Measurements from ENCODE around the gene DTNA.

Gene DTNA

GRCh38 chr18:34742891-34743341 is 32.8 kb downstream of the DTNA start:
- H3K36me3 ChIP-seq (ENCODE audit: control insufficient read depth, low read depth, low read length), result no peaks in the 10 kb centered on the region
- no peaks in the 10 kb centered on the region for H3K4me1 ChIP-seq (ENCODE audit: control insufficient read depth, low read depth, low read length)
- H3K9ac ChIP-seq (ENCODE audit: low read length), result no peak overlapping the region
- H3K9me3 ChIP-seq (ENCODE audit: control insufficient read depth, low read depth, low read length), result no peaks in the 10 kb centered on the region
- H3K27ac ChIP-seq (ENCODE audit: low read length), result no peak overlapping the region
- H3K27me3 ChIP-seq (ENCODE audit: control insufficient read depth, insufficient read depth, low read length), result no peaks in the 10 kb centered on the region
- no peak overlapping the region for H3K4me3 ChIP-seq (ENCODE audit: low read length)

GRCh38 chr18:34744569-34744968 is 34.5 kb downstream of the DTNA start:
- Histone ChIP-seq H3K36me3 (ENCODE audit: control insufficient read depth, low read depth, low read length) (no peaks in the 10 kb centered on the region), H3K27me3 (ENCODE audit: control insufficient read depth, insufficient read depth, low read length) (no peaks in the 10 kb centered on the region), H3K4me3 (ENCODE audit: low read length) (no peak overlapping the region), H3K9me3 (ENCODE audit: control insufficient read depth, low read depth, low read length) (no peaks in the 10 kb centered on the region), H3K4me1 (ENCODE audit: control insufficient read depth, low read depth, low read length) (no peaks in the 10 kb centered on the region), H3K27ac (ENCODE audit: low read length) (no peak overlapping the region), H3K9ac (ENCODE audit: low read length) (no peak overlapping the region)

- no peak overlapping the region for H3K4me3 ChIP-seq (ENCODE audit: low read length)
- no peak overlapping the region for H3K27ac ChIP-seq (ENCODE audit: low read length)
- no peaks in the 10 kb centered on the region for H3K36me3 ChIP-seq (ENCODE audit: control insufficient read depth, low read depth, low read length)
- no peaks in the 10 kb centered on the region for H3K27me3 ChIP-seq (ENCODE audit: control insufficient read depth, insufficient read depth, low read length)
- H3K4me1 ChIP-seq (ENCODE audit: control insufficient read depth, low read depth, low read length), result no peaks in the 10 kb centered on the region
- no peak overlapping the region for H3K9ac ChIP-seq (ENCODE audit: low read length)
- H3K9me3 ChIP-seq (ENCODE audit: control insufficient read depth, low read depth, low read length), result no peaks in the 10 kb centered on the region
Measured at GRCh38 chr18:34746614-34747013, 36.5 kb downstream of the DTNA start.

- no peak overlapping the region for H3K27ac ChIP-seq (ENCODE audit: low read length)
- H3K36me3 ChIP-seq (ENCODE audit: control insufficient read depth, low read depth, low read length), result no peaks in the 10 kb centered on the region
- no peaks in the 10 kb centered on the region for H3K9me3 ChIP-seq (ENCODE audit: control insufficient read depth, low read depth, low read length)
- no peak overlapping the region for H3K4me3 ChIP-seq (ENCODE audit: low read length)
- H3K9ac ChIP-seq (ENCODE audit: low read length), result no peak overlapping the region
- H3K4me1 ChIP-seq (ENCODE audit: control insufficient read depth, low read depth, low read length), result no peaks in the 10 kb centered on the region
- no peaks in the 10 kb centered on the region for H3K27me3 ChIP-seq (ENCODE audit: control insufficient read depth, insufficient read depth, low read length)
Measured at GRCh38 chr18:34749721-34750120, 39.6 kb downstream of the DTNA start.

- Histone ChIP-seq H3K36me3 (ENCODE audit: control insufficient read depth, low read depth, low read length) (no peaks in the 10 kb centered on the region), H3K9me3 (ENCODE audit: control insufficient read depth, low read depth, low read length) (no peaks in the 10 kb centered on the region), H3K9ac (ENCODE audit: low read length) (no peak overlapping the region), H3K27ac (ENCODE audit: low read length) (no peak overlapping the region), H3K4me3 (ENCODE audit: low read length) (no peak overlapping the region), H3K4me1 (ENCODE audit: control insufficient read depth, low read depth, low read length) (no peaks in the 10 kb centered on the region), H3K27me3 (ENCODE audit: control insufficient read depth, insufficient read depth, low read length) (no peaks in the 10 kb centered on the region)
Measured at GRCh38 chr18:34752056-34752455, 42.0 kb downstream of the DTNA start.

- H3K4me3 ChIP-seq (ENCODE audit: low read length), result no peak overlapping the region
- no peaks in the 10 kb centered on the region for H3K27me3 ChIP-seq (ENCODE audit: control insufficient read depth, insufficient read depth, low read length)
- H3K36me3 ChIP-seq (ENCODE audit: control insufficient read depth, low read depth, low read length), result no peaks in the 10 kb centered on the region
- peaks cover 5% of the 10 kb centered on the region for H3K9me3 ChIP-seq (ENCODE audit: control insufficient read depth, low read depth, low read length)
- no peak overlapping the region for H3K27ac ChIP-seq (ENCODE audit: low read length)
- H3K4me1 ChIP-seq (ENCODE audit: control insufficient read depth, low read depth, low read length), result peaks cover 6% of the 10 kb centered on the region
- H3K9ac ChIP-seq (ENCODE audit: low read length), result no peak overlapping the region
Measured at GRCh38 chr18:34754300-34754699, 44.2 kb downstream of the DTNA start.

- Histone ChIP-seq H3K9ac (ENCODE audit: low read length) (no peak overlapping the region), H3K36me3 (ENCODE audit: control insufficient read depth, low read depth, low read length) (no peaks in the 10 kb centered on the region), H3K27me3 (ENCODE audit: control insufficient read depth, insufficient read depth, low read length) (no peaks in the 10 kb centered on the region), H3K4me3 (ENCODE audit: low read length) (no peak overlapping the region), H3K9me3 (ENCODE audit: control insufficient read depth, low read depth, low read length) (peaks cover 5% of the 10 kb centered on the region), H3K4me1 (ENCODE audit: control insufficient read depth, low read depth, low read length) (peaks cover 6% of the 10 kb centered on the region), H3K27ac (ENCODE audit: low read length) (no peak overlapping the region)
Measured at GRCh38 chr18:34757666-34758065, 47.6 kb downstream of the DTNA start.

- H3K9me3 ChIP-seq (ENCODE audit: control insufficient read depth, low read depth, low read length), result peaks cover 5% of the 10 kb centered on the region
- no peak overlapping the region for H3K9ac ChIP-seq (ENCODE audit: low read length)
- H3K27ac ChIP-seq (ENCODE audit: low read length), result no peak overlapping the region
- no peaks in the 10 kb centered on the region for H3K27me3 ChIP-seq (ENCODE audit: control insufficient read depth, insufficient read depth, low read length)
- no peaks in the 10 kb centered on the region for H3K36me3 ChIP-seq (ENCODE audit: control insufficient read depth, low read depth, low read length)
- no peak overlapping the region for H3K4me3 ChIP-seq (ENCODE audit: low read length)
- H3K4me1 ChIP-seq (ENCODE audit: control insufficient read depth, low read depth, low read length), result peaks cover 6% of the 10 kb centered on the region
Measured at GRCh38 chr18:34758378-34758948, 48.4 kb downstream of the DTNA start.

GRCh38 chr18:34760444-34760843 is 50.3 kb downstream of the DTNA start:
- H3K36me3 ChIP-seq (ENCODE audit: control insufficient read depth, low read depth, low read length), result no peaks in the 10 kb centered on the region
- no peak overlapping the region for H3K9ac ChIP-seq (ENCODE audit: low read length)
- peaks cover 6% of the 10 kb centered on the region for H3K4me1 ChIP-seq (ENCODE audit: control insufficient read depth, low read depth, low read length)
- no peaks in the 10 kb centered on the region for H3K27me3 ChIP-seq (ENCODE audit: control insufficient read depth, insufficient read depth, low read length)
- peaks cover 5% of the 10 kb centered on the region for H3K9me3 ChIP-seq (ENCODE audit: control insufficient read depth, low read depth, low read length)
- H3K4me3 ChIP-seq (ENCODE audit: low read length), result no peak overlapping the region
- H3K27ac ChIP-seq (ENCODE audit: low read length), result no peak overlapping the region

- Histone ChIP-seq H3K4me1 (ENCODE audit: control insufficient read depth, low read depth, low read length) (no peaks in the 10 kb centered on the region), H3K27ac (ENCODE audit: low read length) (no peak overlapping the region), H3K4me3 (ENCODE audit: low read length) (no peak overlapping the region), H3K36me3 (ENCODE audit: control insufficient read depth, low read depth, low read length) (no peaks in the 10 kb centered on the region), H3K9me3 (ENCODE audit: control insufficient read depth, low read depth, low read length) (no peaks in the 10 kb centered on the region), H3K27me3 (ENCODE audit: control insufficient read depth, insufficient read depth, low read length) (no peaks in the 10 kb centered on the region), H3K9ac (ENCODE audit: low read length) (no peak overlapping the region)
Measured at GRCh38 chr18:34764451-34764850, 54.4 kb downstream of the DTNA start.

- Histone ChIP-seq H3K27ac (ENCODE audit: low read length) (no peak overlapping the region), H3K9me3 (ENCODE audit: control insufficient read depth, low read depth, low read length) (no peaks in the 10 kb centered on the region), H3K27me3 (ENCODE audit: control insufficient read depth, insufficient read depth, low read length) (no peaks in the 10 kb centered on the region), H3K4me3 (ENCODE audit: low read length) (no peak overlapping the region), H3K36me3 (ENCODE audit: control insufficient read depth, low read depth, low read length) (no peaks in the 10 kb centered on the region), H3K4me1 (ENCODE audit: control insufficient read depth, low read depth, low read length) (no peaks in the 10 kb centered on the region), H3K9ac (ENCODE audit: low read length) (no peak overlapping the region)
Measured at GRCh38 chr18:34767601-34768027, 57.5 kb downstream of the DTNA start.

GRCh38 chr18:34771958-34772357 is 61.9 kb downstream of the DTNA start:
- Histone ChIP-seq H3K9ac (ENCODE audit: low read length) (no peak overlapping the region), H3K27ac (ENCODE audit: low read length) (no peak overlapping the region), H3K27me3 (ENCODE audit: control insufficient read depth, insufficient read depth, low read length) (no peaks in the 10 kb centered on the region), H3K4me3 (ENCODE audit: low read length) (no peak overlapping the region), H3K4me1 (ENCODE audit: control insufficient read depth, low read depth, low read length) (no peaks in the 10 kb centered on the region), H3K36me3 (ENCODE audit: control insufficient read depth, low read depth, low read length) (no peaks in the 10 kb centered on the region), H3K9me3 (ENCODE audit: control insufficient read depth, low read depth, low read length) (no peaks in the 10 kb centered on the region)

Measured in iPS-18a (cell line).